Activated CD4-positive, alpha-beta T cell treated with anti-CD3 and anti-CD28 coated beads for 1 hour (primary cell): Measurements from ENCODE around the gene ARHGAP15.
A peak's percentile ranks its signal among the peaks of the same experiment; 100 is the strongest.

Source experiments
- DNase-seq: peaks from one replicate; pipeline ENCODE4 v3.0.0-alpha.2; 2020

ARHGAP15 gene

GRCh38 chr2:143229952-143230351, 100.7 kb downstream of the ARHGAP15 start:
- no peak for DNase-seq

- no peak for DNase-seq
These were observed 101.5 kb downstream of the ARHGAP15 start for GRCh38 chr2:143230506-143231253.

- DNase-seq: no peak
These were observed 102.0 kb downstream of the ARHGAP15 start for GRCh38 chr2:143231254-143231645.

- DNase-seq: no peak
These were observed 108.0 kb downstream of the ARHGAP15 start for GRCh38 chr2:143237146-143237777.

- no peak for DNase-seq
These were observed 112.3 kb downstream of the ARHGAP15 start for GRCh38 chr2:143241403-143242088.

- no peak for DNase-seq
These were observed 117.0 kb downstream of the ARHGAP15 start for GRCh38 chr2:143246246-143246645.

GRCh38 chr2:143246815-143247744, 117.9 kb downstream of the ARHGAP15 start:
- no peak for DNase-seq

- no peak for DNase-seq
These were observed 119.4 kb downstream of the ARHGAP15 start for GRCh38 chr2:143248631-143249030.

- DNase-seq: no peak
These were observed 122.5 kb downstream of the ARHGAP15 start for GRCh38 chr2:143251681-143252080.

GRCh38 chr2:143252138-143252907, 123.1 kb downstream of the ARHGAP15 start:
- no peak for DNase-seq

GRCh38 chr2:143254110-143254509, 124.9 kb downstream of the ARHGAP15 start:
- DNase-seq: no peak

GRCh38 chr2:143255086-143255485, 125.9 kb downstream of the ARHGAP15 start:
- no peak for DNase-seq

GRCh38 chr2:143255899-143256298, 126.7 kb downstream of the ARHGAP15 start:
- DNase-seq: no peak

GRCh38 chr2:143258126-143258892, 129.1 kb downstream of the ARHGAP15 start:
- DNase-seq: no peak

- DNase-seq: peak; percentile 51
These were observed 130.2 kb downstream of the ARHGAP15 start for GRCh38 chr2:143259368-143259958.

GRCh38 chr2:143261986-143262385, 132.8 kb downstream of the ARHGAP15 start:
- no peak for DNase-seq

GRCh38 chr2:143262389-143262788, 133.2 kb downstream of the ARHGAP15 start:
- DNase-seq: no peak

- DNase-seq: no peak
These were observed 133.9 kb downstream of the ARHGAP15 start for GRCh38 chr2:143263066-143263625.

GRCh38 chr2:143264851-143265250, 135.6 kb downstream of the ARHGAP15 start:
- no peak for DNase-seq

GRCh38 chr2:143279672-143280071, 150.5 kb downstream of the ARHGAP15 start:
- DNase-seq: no peak
